HCT116 (cell line): ENCODE data around the gene CADPS2. TPM values are rescaled to one million over a fixed set of nuclear protein-coding genes. Genes with fewer than 3 reads are reported as not detected.

Source experiments
- ATAC-seq: fragments of 200-7000 bp; cut with Tn5 transposase; 2 replicates; pipeline ENCODE4 v1.9.1; 2020; ENCODE audit warnings: mild to moderate bottlenecking, moderate library complexity
- BruUV-seq: library from RNA; stranded (reverse); fragments of 400-500 nt; replicated peaks from 2 replicates; lab custom pipeline; 2021; lab: Mats Ljungman, UMichigan
- CTCF ChIA-PET: fragments of 300-600 bp; sonication (Branson Sonifier 250); formaldehyde crosslinking; loops from one replicate; lab custom pipeline; 2021; ENCODE audit warnings: antibody characterized with exemption; lab: Charles Lee
- POLR2A ChIA-PET: fragments of 300-600, 350-600 bp; sonication (Branson Sonifier 250); formaldehyde crosslinking; loops from one replicate; lab custom pipeline; 2021; ENCODE audit warnings: antibody characterized with exemption; lab: Charles Lee
- RAD21 ChIA-PET, 2 experiments: fragments of 300-600 bp; sonication (Branson Sonifier 250); formaldehyde crosslinking; loops; one replicate each; lab custom pipeline; 2023; ENCODE audit warnings: low total read pairs in 2 of 2; ENCODE audit not compliant: uncharacterized antibody in 2 of 2, unreplicated experiment in 2 of 2, low non-redundant PET in 1 of 2; lab: Charles Lee
- DNase-seq: peaks from one replicate; pipeline ENCODE4 v3.0.0-alpha.2; 2010; ENCODE audit warnings: low read depth, low spot score
- H2AFZ ChIP-seq: fragments of 200-600 bp; shearing (Covaris generic), sonication (generic); 2 replicates; pipeline ENCODE4 v1.6.1; 2017; ENCODE audit warnings: low read depth, mixed run types, mixed read lengths, antibody characterized with exemption, low read length; ENCODE audit not compliant: poor library complexity, severe bottlenecking
- H3K27ac ChIP-seq: 2 replicates; pipeline ENCODE4 v1.5.1; 2012; ENCODE audit warnings: low read depth, low read length
- H3K27me3 ChIP-seq: fragments of 200-600 bp; sonication (generic); 2 replicates; pipeline ENCODE4 v1.6.1; 2016; ENCODE audit warnings: mixed run types, low read length, mixed read lengths; ENCODE audit not compliant: insufficient read depth
- H3K36me3 ChIP-seq, 2 experiments: fragments of 200-500 bp in 1 of 2; fragments of 200-600 bp in 1 of 2; sonication (Bioruptor generic) in 1 of 2; sonication (generic) in 1 of 2; 2 replicates each; pipeline versions ENCODE4 v1.5.1 to v1.6.1; 2014 to 2016; ENCODE audit warnings: low read length in 2 of 2, inconsistent platforms in 1 of 2, mixed read lengths in 1 of 2, mixed run types in 1 of 2; ENCODE audit not compliant: insufficient read depth in 2 of 2, control insufficient read depth in 1 of 2
- H3K4me1 ChIP-seq, 2 experiments: fragments of 200-600 bp in 1 of 2; sonication (generic) in 1 of 2; 2 replicates each; pipeline versions ENCODE4 v1.5.1 to v1.6.1; 2012 to 2017; ENCODE audit warnings: low read length in 2 of 2, inconsistent platforms in 1 of 2, mild to moderate bottlenecking in 1 of 2, mixed read lengths in 1 of 2, mixed run types in 1 of 2, moderate library complexity in 1 of 2; ENCODE audit not compliant: insufficient read depth in 2 of 2, control insufficient read depth in 1 of 2
- H3K4me2 ChIP-seq: fragments of 200-600 bp; sonication (generic); 2 replicates; pipeline ENCODE4 v1.6.1; 2017; ENCODE audit warnings: mixed run types, low read length, mixed read lengths
- H3K4me3 ChIP-seq, 2 experiments: fragments of 200-600 bp in 1 of 2; sonication (generic) in 1 of 2; replicated peaks in 1 of 2; 2 replicates each; pipeline ENCODE4 v1.5.1; 2011 to 2016; ENCODE audit warnings: low read length in 2 of 2, control low read depth in 1 of 2, low read depth in 1 of 2, mild to moderate bottlenecking in 1 of 2, mixed read lengths in 1 of 2, mixed run types in 1 of 2
- H3K79me2 ChIP-seq: fragments of 200-600 bp; sonication (generic); 2 replicates; pipeline ENCODE4 v1.6.1; 2017; ENCODE audit warnings: mild to moderate bottlenecking, mixed run types, low read length, moderate library complexity, mixed read lengths; ENCODE audit not compliant: insufficient read depth
- H3K9ac ChIP-seq: fragments of 200-600 bp; sonication (generic); 2 replicates; pipeline ENCODE4 v1.6.1; 2016; ENCODE audit warnings: low read length, mixed read lengths
- H3K9me2 ChIP-seq: fragments of 200-600 bp; sonication (generic), shearing (Covaris generic); 2 replicates; pipeline ENCODE4 v1.6.1; 2017; ENCODE audit warnings: mixed run types, mild to moderate bottlenecking, moderate library complexity; ENCODE audit not compliant: insufficient read depth
- H3K9me3 ChIP-seq, 2 experiments: fragments of 200-500 bp in 1 of 2; fragments of 200-600 bp in 1 of 2; sonication (Bioruptor generic) in 1 of 2; sonication (generic) in 1 of 2; 2 replicates each; pipeline ENCODE4 v1.6.1; 2014 to 2017; ENCODE audit warnings: low read length in 2 of 2, mixed read lengths in 2 of 2, inconsistent platforms in 1 of 2, low read depth in 1 of 2, mild to moderate bottlenecking in 1 of 2, mixed run types in 1 of 2, moderate library complexity in 1 of 2; ENCODE audit not compliant: control insufficient read depth in 1 of 2, insufficient read depth in 1 of 2
- H4K20me1 ChIP-seq: fragments of 200-600 bp; sonication (generic), shearing (Covaris generic); 2 replicates; pipeline ENCODE4 v1.6.1; 2017; ENCODE audit warnings: mixed run types, mild to moderate bottlenecking, moderate library complexity; ENCODE audit not compliant: insufficient read depth
- CBX3 ChIP-seq: IDR thresholded peaks from 2 replicates; pipeline ENCODE4 v1.6.1; 2012; ENCODE audit warnings: low read depth
- ELF1 ChIP-seq: IDR thresholded peaks from 2 replicates; pipeline ENCODE4 v1.6.1; 2012; ENCODE audit warnings: low read depth, borderline replicate concordance
- EZH2 ChIP-seq: fragments of 200-600 bp; sonication (generic); IDR thresholded peaks from 2 replicates; pipeline ENCODE4 v1.6.1; 2017; ENCODE audit warnings: antibody characterized with exemption, mixed run types
- EZH2phosphoT487 ChIP-seq: fragments of 200-600 bp; IDR thresholded peaks from 2 replicates; pipeline ENCODE4 v1.6.1; 2018; ENCODE audit warnings: antibody characterized with exemption, borderline replicate concordance
- FOSL1 ChIP-seq: IDR thresholded peaks from 2 replicates; pipeline ENCODE4 v1.6.1; 2012; ENCODE audit warnings: low read depth
- JUND ChIP-seq: IDR thresholded peaks from 2 replicates; pipeline ENCODE4 v1.6.1; 2012
- POLR2AphosphoS5 ChIP-seq: IDR thresholded peaks from 2 replicates; pipeline ENCODE4 v1.6.1; 2011; ENCODE audit warnings: mild to moderate bottlenecking, low read depth, low read length, moderate library complexity
- SIN3A ChIP-seq: IDR thresholded peaks from 2 replicates; pipeline ENCODE4 v1.6.1; 2012; ENCODE audit warnings: low read depth
- SRF ChIP-seq: IDR thresholded peaks from 2 replicates; pipeline ENCODE4 v1.6.1; 2012; ENCODE audit warnings: low read depth
- YY1 ChIP-seq: IDR thresholded peaks from 2 replicates; pipeline ENCODE4 v1.6.1; 2011; ENCODE audit warnings: low read length, low read depth, moderate library complexity, mild to moderate bottlenecking; ENCODE audit not compliant: insufficient replicate concordance; ENCODE audit errors: extremely low read depth
- ZFX ChIP-seq: fragments of 450-650 bp; IDR thresholded peaks from 2 replicates; pipeline ENCODE4 v1.6.1; 2017
- ZNF274 ChIP-seq: fragments of 200-500 bp; sonication (Bioruptor generic); IDR thresholded peaks from 2 replicates; pipeline ENCODE4 v1.6.1; 2014; ENCODE audit warnings: mild to moderate bottlenecking, low read depth, low read length, inconsistent platforms
- intact Hi-C: fragments of 100-400 bp; cut with micrococcal nuclease; formaldehyde crosslinking; loops from 2 replicates; pipeline ENCODE4 v1.10.0; 2022
- total RNA-seq: library from RNA; stranded (reverse); gene quantifications from one replicate; pipeline ENCODE4 v1.2.1, GENCODE V29; 2021; ENCODE audit not compliant: unreplicated experiment
- TF ChIP-seq, protein P1 (sequence below): IDR thresholded peaks from 2 replicates; pipeline ENCODE4 v1.6.1; 2012
- TF ChIP-seq, protein P2 (sequence below): IDR thresholded peaks from 2 replicates; pipeline ENCODE4 v1.6.1; 2011; ENCODE audit warnings: mild to moderate bottlenecking, low read length, moderate library complexity; ENCODE audit not compliant: insufficient replicate concordance; ENCODE audit errors: extremely low read depth

The CADPS2 gene
- total RNA-seq, 1 experiment from 2014 or later: 7.5 TPM

DNA sequence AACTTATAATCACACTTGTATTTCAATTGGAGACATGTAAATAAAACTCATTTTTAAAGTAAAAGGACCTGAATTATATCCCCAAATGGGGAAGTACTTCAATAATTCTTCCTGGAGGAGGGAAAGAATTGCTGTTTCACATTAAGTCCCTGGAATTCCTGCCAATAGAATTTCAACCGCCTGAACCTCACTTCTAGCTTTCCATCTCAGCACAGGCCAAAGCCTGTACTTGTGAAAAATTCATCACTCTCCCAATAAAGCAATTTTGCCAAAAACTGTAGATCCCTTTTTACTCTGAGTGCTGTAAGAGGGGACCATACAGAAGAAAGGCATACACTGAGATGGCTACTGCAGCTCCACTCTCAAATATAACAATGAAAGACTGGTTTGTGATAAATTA lies 54.8 kb downstream of the CADPS2 start:
- no peaks in the 10 kb centered on the region for H4K20me1 ChIP-seq
- H3K4me2 ChIP-seq: no peak overlapping the region
- H3K36me3 ChIP-seq: no peaks in the 10 kb centered on the region
- ChIA-PET RAD21 (no interaction called here), CTCF (no interaction called here), POLR2A (no interaction called here)
- no peak overlapping the region for H3K4me3 ChIP-seq
- intact Hi-C loops: no loop called here
- H3K9ac ChIP-seq: no peak overlapping the region
- no peak for TF ChIP-seq ZFX
- H2AFZ ChIP-seq: no peak overlapping the region
- no peaks in the 10 kb centered on the region for H3K9me2 ChIP-seq
- H3K79me2 ChIP-seq: no peaks in the 10 kb centered on the region
- no peaks in the 10 kb centered on the region for H3K4me1 ChIP-seq
- H3K27ac ChIP-seq: no peak overlapping the region
- no TSS peak for BruUV-seq
- DNase-seq: no peak
- H3K9me3 ChIP-seq: no peaks in the 10 kb centered on the region
- H3K27me3 ChIP-seq: no peaks in the 10 kb centered on the region
- ATAC-seq: no peak

DNA sequence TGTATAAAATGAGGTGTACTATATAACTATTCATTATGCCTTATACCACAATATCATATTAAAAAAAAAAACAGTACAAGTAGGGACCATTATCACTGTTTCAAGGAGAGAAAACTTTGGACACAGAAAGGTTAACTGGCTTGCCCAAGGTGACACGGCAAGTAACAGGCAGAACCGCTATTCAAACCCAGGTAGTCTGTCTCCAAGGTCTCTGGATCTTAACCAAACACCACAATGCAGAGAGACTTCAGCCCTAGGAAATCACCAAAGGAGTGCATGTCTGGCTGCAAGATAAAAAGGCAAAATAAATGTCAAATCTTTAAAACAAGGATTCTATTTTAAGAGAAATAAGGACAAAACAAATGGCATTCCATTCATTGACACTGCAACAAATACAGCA lies 56.3 kb downstream of the CADPS2 start:
- H3K9me3 ChIP-seq: no peaks in the 10 kb centered on the region
- no peak overlapping the region for H3K4me3 ChIP-seq
- CTCF ChIA-PET: no interaction called here
- H3K9ac ChIP-seq: no peak overlapping the region
- no peaks in the 10 kb centered on the region for H3K36me3 ChIP-seq
- ATAC-seq (no peak), DNase-seq (no peak)
- no peak overlapping the region for H2AFZ ChIP-seq
- H3K79me2 ChIP-seq: no peaks in the 10 kb centered on the region
- RAD21 ChIA-PET: no interaction called here
- no peaks in the 10 kb centered on the region for H3K27me3 ChIP-seq
- H3K4me1 ChIP-seq: no peaks in the 10 kb centered on the region
- H3K4me2 ChIP-seq: no peak overlapping the region
- intact Hi-C loops: no loop called here
- POLR2A ChIA-PET: no interaction called here
- BruUV-seq: no TSS peak
- no peaks in the 10 kb centered on the region for H4K20me1 ChIP-seq
- TF ChIP-seq SIN3A (no peak), CBX3 (no peak)
- H3K9me2 ChIP-seq: no peaks in the 10 kb centered on the region
- no peak overlapping the region for H3K27ac ChIP-seq

DNA sequence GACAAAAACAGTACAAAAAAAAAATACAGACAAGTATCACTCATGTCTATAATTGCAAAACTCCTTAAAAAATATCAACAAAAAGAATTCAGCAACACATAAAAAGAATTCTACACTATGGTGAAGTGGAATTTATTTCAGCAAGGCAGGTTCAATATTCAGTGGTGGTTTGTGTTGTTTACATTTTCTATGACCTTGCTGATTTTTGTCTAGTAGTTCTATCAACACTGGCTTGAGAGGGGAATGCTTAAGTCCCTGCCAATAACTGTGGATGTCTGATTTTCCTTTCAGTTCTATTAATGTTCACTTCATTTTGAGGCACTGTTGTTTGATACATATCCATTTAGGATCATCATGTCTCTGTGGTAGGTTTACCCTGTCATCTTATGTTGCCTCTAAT lies 58.5 kb downstream of the CADPS2 start:
- no peak for DNase-seq
- ChIA-PET RAD21 (no interaction called here), CTCF (no interaction called here), POLR2A (no interaction called here)
- Histone ChIP-seq H3K79me2 (no peaks in the 10 kb centered on the region), H2AFZ (no peak overlapping the region), H3K4me2 (no peak overlapping the region), H3K9ac (no peak overlapping the region), H3K27me3 (no peaks in the 10 kb centered on the region), H3K9me3 (no peaks in the 10 kb centered on the region), H3K4me1 (no peaks in the 10 kb centered on the region), H3K36me3 (no peaks in the 10 kb centered on the region), H3K27ac (no peak overlapping the region), H3K4me3 (no peak overlapping the region), H3K9me2 (no peaks in the 10 kb centered on the region), H4K20me1 (no peaks in the 10 kb centered on the region)
- intact Hi-C loops: no loop called here
- no TSS peak for BruUV-seq
- no peak for ATAC-seq
- TF ChIP-seq EZH2: no peak
- TF ChIP-seq, protein P1, sequence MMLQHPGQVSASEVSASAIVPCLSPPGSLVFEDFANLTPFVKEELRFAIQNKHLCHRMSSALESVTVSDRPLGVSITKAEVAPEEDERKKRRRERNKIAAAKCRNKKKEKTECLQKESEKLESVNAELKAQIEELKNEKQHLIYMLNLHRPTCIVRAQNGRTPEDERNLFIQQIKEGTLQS: no peak
- no peak for TF ChIP-seq YY1
- no peak for TF ChIP-seq POLR2AphosphoS5
- TF ChIP-seq EZH2phosphoT487: no peak
- TF ChIP-seq FOSL1: no peak
- TF ChIP-seq ZFX: no peak
- TF ChIP-seq ZNF274: no peak
- TF ChIP-seq, protein P2, sequence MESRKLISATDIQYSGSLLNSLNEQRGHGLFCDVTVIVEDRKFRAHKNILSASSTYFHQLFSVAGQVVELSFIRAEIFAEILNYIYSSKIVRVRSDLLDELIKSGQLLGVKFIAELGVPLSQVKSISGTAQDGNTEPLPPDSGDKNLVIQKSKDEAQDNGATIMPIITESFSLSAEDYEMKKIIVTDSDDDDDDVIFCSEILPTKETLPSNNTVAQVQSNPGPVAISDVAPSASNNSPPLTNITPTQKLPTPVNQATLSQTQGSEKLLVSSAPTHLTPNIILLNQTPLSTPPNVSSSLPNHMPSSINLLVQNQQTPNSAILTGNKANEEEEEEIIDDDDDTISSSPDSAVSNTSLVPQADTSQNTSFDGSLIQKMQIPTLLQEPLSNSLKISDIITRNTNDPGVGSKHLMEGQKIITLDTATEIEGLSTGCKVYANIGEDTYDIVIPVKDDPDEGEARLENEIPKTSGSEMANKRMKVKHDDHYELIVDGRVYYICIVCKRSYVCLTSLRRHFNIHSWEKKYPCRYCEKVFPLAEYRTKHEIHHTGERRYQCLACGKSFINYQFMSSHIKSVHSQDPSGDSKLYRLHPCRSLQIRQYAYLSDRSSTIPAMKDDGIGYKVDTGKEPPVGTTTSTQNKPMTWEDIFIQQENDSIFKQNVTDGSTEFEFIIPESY: no peak
- no peak for TF ChIP-seq JUND
- TF ChIP-seq ELF1: no peak
- no peak for TF ChIP-seq SRF
